Activated CD8-positive, alpha-beta memory T cell treated with anti-CD3 and anti-CD28 coated beads, Interleukin-2, amount 50 U/mL, for 1 hour (primary cell): Measurements from ENCODE around the gene ZNF697.
"Not testable (repeated sequence)": the region's sequence is repeated elsewhere in the genome, so short reads cannot be mapped to it uniquely, and the experiment has no call there.

Experiments
- DNase-seq: peaks from one replicate; pipeline ENCODE4 v3.0.0-alpha.2; 2020; ENCODE audit errors: extremely low read depth

Gene ZNF697

DNA sequence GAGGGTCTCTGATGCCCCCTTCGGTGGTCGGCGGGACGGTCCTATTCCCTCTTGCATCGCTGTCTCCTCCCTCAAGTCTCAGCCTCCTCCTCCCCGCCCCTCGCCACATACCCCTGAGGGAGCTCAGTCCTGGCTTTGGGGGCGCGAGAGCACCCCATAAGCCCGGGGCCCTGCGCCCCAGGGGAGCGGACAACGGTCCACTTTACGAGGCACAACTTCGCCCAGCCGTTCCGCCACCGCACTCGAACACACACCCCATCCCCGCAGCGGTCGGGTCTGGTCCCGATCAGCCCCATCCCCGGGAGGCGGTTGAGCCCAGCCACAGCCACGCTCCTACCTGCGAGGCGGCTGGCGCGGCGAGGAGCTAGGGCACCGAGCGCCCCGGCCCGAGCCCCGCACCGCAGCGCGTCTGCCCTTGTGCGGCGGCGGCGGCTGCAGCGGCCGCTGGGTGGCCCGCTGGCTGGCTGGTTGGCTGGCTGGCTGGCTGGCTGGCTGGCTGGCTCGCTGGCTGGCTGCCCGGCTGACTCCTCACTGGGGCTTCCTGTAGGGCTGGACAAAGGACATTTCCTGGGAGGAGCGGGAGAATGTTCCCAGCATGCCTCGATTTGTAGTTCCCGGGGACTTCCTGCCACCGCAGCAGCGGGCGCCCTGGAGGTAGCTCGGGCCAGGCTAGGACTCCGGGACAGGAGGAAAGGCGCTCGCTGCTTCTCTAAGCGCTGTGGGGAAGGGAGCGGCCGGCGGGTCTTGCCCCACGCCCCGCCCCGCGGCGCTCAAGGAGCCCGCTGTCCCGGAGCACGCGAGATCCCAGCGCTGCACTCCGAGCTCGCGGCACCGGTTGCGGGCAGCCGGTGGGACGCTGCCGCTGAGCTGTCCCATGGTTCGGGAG is at the start of gene ZNF697:
ZNF697 (minus strand) TSS at position 533 of the 886 bp plus-strand sequence. CDS start 22,166 bp downstream, outside the sequence.
- no peak for DNase-seq

DNA sequence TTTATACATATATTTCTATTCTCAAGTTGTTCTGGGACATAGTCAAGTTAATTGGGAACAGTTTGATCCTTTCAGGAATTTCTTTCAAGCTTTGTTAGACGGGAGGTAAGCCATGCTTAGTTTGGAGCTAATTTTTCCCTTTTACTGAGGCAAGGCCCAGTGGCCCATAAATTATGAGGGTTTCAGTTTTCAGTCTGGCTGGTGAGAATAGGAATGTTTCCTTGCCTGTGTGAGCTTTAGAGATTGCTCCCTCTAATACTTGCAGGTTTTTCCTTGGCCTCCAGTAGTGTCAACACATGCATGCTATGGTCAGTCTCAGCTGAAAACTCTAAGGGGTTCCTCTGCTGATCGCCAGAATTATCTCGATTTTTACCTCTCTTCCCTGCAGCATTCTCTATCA is 49.5 kb upstream of the ZNF697 start:
- no peak for DNase-seq

DNA sequence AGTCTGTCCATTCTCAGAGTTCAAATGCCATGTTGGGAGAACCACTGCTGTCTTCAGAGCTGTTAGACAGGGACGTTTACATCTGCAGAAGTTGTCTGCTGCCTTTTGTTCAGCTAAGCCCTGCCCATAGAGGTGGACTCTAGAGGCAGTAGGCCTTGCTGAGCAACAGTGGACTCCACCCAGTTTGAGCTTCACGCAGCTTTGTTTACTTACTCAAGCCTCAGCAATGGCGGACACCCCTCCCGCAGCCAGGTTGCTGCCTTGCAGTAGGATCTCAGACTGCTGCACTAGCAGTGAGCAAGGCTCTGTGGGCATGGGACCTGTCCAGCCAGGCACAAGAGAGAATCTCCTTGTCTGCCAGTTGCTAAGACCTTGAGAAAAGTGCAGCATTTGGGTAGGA is 48.8 kb upstream of the ZNF697 start:
- DNase-seq: not testable (repeated sequence)

DNA sequence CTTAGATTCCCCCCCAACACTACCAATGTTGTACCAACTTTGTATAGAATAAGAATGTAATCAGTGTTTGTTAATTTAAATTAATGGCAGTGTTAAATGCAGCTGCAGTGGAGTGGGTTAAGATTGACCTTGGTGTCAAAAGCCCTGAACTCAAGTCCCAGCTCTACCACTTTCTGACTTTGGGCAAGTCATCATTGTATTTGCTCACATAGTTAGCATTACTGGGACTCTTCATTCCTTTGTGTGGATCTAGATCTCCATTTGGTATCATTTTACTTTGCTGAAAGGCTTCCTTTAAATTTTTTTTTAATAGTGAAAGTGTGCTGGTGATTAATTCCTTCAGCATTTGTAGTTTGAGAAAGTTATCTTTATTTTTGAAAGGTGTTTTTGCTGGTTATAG is 41.4 kb upstream of the ZNF697 start:
- no peak for DNase-seq

DNA sequence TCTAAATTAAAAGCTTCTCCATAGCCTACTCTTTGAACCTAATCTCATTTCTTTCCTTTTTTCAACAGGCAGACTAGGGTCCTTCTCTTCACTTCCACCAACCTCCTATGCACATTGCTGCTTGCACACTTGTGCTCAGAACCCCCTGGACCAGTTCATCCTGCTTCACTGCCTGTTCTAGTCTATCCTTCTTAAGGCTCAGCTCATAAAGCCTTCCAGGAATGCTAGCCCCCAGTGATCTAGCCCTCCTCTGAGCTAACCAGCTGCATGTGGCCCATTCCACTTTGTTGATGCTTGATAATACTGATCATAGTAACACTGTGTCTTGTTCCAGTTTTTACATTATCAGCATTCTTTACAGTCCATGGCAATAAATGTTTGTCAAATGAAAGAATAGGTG is 40.7 kb upstream of the ZNF697 start:
- no peak for DNase-seq

DNA sequence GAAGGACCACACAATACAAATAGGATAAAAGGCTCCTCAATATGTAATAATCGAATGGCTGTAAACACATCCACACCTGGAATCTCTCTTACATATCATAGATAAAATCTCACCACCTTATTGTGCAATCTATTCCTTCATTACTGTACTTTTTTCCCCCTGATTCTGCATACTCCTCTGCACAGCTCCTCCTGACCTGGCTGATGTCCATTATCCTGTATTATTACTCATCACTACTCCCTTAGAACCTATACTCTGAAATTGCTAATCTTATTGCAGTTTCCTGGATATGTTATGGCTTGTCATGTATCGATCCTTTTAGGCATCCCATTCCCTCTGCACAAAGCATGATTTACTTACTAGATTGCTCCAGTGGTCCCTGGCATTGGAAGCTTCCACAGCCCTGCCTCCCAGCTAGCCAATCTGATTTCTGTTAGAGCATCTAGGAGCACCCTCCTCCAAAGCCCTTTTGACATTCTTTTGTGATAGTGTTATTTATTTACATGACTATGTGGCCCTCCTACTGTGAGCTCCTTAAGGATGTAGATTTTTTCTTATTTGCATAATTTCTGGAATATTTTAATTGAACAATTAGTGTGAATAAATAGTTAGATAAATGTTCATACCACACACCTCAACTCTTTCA is 39.5 kb upstream of the ZNF697 start:
- no peak for DNase-seq

DNA sequence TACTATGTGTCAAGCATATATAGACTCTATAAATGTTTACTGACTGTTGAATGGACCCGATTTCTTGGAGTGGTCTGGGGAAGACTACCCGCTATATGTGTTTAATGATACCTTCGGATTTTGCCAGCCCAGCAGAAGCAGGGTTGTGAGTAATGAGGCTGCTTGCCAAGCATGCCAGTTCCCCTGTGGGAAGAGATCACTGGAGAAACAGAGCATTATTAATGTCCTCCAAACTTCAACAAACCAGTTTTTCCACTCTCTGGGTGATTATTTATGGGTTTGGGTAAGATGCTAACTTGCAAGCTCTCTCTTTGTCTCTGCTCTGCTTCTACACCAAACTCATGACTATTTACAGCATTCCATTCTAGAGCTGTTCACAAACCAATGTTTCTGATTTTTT is 38.6 kb upstream of the ZNF697 start:
- DNase-seq: no peak

DNA sequence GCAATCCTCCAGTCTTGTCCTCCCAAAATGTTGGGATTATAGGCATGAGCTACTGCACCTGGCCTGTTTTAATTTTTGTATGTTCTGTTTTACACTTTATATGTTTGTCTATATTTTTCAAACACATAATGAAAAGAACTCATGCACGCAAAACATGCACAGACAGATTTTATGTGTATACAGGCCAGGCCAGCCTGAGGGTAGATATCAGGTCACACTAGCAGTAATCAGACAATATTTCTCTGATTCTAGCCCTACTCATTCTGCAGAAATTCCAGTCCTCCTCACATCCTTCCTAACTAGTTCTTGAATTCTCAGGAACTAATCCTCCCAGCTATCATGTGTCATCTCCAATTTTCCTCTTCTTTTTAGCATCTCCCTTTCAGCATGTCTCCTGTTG is 35.8 kb upstream of the ZNF697 start:
- DNase-seq: no peak

DNA sequence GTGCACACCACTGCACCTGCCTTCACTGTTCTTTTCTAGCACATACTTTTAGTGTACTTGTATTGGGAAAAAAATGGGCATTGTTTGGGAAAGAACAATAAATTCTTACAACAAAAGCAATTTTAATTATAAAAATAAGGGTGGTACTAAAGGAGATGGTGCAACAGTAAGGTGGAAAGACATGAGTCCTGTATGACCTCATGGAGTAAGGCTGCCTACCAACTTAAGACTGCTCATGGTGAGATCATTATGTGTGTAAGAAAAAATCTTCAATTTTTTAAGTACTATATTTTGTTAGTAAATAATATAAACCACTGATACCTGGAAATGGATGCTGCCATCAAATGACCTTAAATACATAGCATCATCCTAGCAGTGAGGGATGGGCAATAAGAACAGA is 34.1 kb upstream of the ZNF697 start:
- no peak for DNase-seq

DNA sequence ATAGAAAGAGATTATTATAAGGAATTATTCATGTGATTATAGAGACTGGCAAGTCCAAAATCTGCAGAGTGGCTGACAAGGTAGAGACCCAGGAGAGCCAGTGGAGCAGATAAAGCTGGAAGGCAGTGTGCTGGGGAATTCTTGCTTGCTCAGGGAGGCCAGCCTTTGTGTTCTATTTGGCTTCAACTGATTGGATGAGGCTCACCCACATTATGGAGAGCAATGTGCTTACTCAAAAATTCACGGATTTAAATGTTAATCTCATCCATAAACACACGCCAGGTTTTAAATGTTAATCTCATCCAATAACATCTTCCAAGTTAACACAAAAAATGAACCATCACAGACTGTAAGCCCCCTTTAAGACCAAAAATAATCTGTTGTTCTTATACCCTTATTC is 33.5 kb upstream of the ZNF697 start:
- DNase-seq: no peak

DNA sequence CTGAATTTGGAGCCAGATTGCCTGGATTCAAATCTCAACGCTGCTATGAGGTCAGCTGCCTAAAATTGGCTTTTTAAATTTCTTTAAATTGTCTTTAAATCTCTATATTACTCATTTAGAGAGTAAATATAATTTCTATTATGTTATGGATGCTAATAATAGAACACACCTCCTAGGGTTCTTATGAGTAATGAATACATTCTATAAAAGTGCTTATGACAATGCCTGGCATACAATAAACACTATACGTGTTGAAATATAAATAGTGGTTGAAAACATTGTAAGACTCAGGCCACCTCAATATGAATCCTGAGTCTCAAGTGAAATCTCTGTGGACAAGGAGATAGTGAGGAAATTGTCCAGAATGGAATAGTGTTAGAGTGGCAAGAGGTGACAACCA is 32.7 kb upstream of the ZNF697 start:
- no peak for DNase-seq

DNA sequence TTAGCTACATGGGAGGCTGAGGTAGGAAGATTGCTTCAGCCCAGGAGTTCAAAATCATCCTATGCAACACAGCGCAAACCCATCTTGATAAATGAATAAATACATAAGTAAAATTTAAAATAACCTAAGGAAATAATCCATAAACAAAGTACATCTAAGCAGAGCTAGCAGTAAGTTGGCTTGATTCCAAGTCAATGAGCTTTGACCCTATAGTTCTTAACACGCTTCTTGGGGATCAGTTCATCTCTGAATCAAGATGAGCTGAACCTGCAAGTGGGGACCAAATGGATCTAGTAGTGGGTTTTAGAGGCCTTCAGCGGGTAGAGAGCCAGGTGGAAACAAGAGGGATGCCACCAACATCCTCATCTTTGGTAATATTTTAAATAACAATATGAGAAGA is 32.1 kb upstream of the ZNF697 start:
- DNase-seq: no peak

DNA sequence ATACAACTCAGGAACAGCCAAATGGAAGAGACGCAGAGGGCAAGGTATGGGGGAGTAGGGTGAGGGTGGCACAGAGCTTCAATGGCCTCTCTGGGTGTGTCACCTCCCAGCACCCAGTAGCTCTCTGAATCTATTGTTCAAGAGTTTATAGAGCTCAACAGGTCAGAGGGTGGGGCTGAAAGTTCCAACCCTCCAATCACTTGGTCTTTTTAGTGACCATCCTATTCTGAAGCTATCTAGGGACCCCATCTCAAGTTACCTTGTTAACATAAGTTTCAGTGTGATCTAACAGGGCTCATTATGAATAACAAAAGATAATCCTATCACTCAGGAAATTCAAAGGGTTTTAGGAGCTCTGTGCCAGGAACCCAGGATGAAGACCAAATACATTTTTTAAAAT is 31.2 kb upstream of the ZNF697 start:
- DNase-seq: no peak

DNA sequence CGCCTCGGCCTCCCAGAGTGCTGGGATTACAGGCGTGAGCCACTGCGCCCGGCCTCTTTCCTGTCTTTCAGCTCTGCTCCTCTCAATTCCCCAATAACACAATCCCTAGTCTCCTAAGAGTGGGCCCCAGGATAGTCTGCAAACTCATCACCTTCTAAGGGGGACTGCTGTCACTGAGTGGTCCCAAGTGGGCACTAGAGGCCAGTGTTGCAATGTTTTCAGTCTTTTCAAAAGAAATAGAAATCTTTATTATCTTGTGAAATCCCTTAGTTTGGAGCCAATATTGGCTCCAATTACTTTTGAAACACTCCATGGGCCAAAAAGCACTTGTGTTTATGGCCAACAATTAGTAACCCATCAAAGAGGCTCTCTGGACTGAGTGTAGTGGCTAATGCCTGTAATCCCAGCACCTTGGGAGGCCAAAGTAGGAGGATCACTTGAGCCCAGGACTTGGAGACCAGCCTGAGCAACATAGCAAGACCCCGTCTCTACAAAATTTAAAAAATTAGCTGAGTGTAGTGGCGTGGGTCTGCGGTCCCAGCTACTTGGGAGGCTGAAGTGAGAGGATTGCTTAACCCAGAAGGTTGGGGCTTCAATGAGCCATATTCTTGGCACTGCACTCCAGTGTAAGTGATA is 28.6 kb upstream of the ZNF697 start:
- no peak for DNase-seq

DNA sequence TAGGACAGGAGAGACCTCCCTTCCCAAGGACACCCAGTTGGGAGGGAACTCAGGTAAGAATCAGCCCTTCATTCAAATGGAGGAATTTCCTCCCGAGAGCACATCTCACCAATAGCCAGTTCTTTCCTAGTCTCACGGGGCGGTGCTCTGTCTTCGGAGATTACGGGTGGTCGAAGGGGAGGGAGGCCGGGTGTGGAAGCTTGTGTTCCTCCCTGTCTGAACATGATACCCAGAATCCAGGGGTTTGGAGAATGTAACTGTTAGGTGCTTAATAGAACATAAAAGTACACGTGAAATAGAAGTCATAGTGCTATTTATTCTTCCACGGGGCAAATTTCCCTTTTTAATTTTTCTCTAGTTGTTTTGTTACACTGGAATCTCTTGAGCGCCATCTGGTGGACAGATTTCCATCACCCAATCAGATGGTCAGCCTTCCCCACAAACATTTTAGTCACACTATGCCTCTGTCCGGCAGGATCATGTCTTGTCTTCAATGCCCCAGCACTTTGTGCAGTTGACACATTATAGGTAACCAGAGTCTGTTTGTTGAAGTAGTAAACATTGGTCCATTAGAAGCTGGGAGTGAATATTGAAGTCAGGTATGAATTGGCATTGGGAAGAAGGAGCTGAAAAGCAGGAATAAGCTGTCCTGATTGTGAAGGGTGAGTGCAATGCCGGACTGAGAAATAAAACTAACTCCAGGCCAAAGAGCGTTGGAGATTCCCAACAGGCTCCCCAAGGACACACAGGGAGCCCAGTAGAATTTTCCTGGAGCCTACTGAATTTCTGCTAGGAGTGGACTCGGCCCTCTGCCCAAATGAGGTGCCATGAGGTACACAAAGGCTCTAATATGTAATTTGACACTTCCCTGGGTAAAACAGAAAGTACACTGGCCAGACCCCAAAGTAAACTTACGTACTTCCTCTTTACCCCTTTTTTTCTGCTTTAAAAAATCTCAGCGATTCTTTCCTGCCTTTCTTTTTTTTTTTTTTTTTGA is 27.6 kb upstream of the ZNF697 start:
- DNase-seq: peak; percentile 13

DNA sequence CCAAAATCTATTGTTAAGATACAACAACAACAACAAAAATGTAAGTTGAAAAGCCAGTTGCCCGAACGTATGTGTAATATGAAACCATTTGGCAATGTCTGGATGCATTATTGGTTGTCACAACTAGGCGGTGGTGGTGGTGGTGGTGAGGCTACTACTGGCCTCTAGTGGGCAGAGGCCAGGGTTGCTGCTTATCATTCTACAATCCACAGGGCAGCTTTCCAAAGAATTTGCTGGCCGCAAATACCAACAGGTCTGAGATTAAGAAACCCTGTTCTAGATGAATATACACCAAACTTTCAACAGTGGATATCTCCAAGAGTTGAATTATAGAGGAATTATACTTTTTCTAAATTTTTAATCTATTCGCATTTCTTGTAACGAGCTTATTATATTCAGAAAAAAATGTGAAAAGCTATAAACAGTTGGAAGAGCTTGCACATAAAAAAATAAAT is 26.8 kb upstream of the ZNF697 start:
- DNase-seq: no peak

DNA sequence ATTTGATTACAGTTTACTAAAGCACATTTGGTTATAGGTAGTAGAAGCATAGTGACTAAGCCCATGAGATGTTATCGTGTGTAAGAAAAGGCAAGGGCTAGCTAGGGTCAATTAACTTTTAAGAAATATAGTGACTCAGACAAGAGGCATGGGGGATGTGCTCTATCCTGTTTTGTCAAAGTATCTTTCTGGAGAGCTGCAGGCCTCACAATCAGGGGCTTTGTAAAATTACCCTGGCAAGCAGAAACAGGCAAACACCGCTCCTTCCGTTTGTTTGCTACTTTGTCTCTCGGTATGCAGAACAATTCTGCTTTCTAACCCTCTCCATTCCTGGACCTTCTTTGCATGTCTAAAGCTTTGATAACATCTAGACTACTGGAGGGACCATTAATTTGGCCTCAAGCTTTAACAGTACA is 26.1 kb upstream of the ZNF697 start:
- DNase-seq: no peak

DNA sequence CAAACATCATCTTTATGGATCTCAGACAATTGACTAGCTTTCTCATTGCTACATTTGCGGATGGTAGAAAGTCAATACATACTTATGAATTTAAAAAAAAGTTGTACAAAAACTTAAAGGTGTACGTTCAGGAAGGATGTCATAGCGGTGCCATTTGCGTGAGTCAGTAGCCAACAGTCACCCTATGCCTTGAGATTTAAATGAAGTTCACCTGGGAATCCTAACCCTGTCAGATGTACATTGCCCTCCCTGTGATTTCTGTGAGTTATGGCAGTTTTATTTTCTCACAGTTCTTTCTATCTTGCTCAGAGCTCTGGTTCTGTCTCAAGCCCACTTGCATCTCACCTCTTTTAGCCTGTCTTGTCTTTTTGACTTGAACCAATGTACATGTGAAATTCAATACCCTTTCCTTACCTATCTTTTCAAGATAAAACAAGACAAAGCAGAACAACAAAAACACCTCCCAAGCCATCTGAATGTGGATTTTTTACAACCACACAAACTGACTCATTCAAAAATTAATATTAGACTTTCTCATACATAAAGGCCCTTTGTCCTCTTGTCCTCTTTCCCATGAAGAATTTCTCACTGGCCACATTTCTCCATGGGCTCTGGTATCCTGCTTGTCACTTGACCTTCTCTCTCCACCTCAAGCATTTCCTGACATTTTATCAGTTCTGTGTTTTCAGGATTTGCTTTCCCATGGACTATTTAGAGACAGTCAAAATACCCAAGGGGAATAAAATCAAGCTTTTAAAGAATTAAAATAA is 25.3 kb upstream of the ZNF697 start:
- DNase-seq: no peak

DNA sequence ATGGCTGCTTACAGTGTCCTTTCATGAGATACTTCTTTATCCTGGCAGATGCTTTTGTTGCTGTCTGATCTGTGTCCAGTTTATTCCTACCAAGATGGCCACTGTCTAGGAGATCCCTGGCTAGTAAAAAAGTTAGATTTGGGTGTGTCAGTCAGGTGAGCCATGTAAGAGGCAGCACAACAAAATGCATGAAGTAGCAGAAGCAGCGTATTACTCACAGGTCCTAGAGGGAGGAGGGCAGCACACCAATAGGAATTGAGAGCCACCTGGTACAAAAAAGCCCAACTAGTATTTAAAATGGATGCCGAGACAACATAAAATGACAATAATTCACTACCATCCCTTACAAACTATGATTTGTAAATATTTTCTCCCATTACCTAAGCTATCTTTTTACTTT is 22.8 kb upstream of the ZNF697 start:
- DNase-seq: no peak

DNA sequence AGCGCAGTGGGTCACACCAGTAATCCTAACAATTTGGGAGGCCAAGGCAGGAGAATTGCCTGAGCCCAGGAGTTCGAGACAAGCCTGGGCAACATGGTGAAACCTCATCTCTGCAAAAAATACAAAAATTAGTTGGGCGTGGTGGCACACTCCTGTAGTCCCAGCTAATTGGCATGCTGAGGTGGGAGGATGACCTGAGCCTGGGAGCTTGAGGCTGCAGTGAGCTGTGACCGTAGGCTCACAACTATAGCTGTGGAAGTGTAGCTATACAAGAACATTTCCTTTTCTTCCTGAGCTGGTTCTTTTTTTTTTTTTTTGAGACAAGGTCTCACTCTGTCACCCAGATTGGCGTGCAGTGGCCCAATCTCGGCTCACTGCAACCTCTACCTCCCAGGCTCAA is 19.1 kb upstream of the ZNF697 start:
- no peak for DNase-seq

DNA sequence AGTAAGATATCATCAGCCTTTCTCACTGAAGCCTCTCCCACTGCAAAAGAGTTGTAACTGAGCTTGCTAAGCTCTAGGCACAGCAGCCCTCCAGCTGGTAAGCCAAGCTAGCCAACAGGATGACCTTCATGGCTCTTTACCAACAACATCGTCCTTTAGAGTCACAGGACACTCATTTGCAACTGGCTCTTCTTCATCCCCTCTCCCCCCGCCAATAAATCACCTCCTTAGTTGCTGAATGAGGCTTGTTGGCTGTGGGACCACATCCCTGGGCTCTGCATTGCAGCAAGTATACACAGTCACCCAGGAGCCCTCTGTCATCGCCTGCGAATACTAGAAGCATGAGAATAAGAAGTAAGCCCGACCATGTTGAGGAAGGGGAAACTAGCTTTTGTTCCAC is 16.0 kb upstream of the ZNF697 start:
- no peak for DNase-seq
